Keratinocyte (primary cell): ENCODE measurements around the gene FUOM.
"Not testable (repeated sequence)": the region's sequence is repeated elsewhere in the genome, so short reads cannot be mapped to it uniquely, and the experiment has no call there.

Source experiments
- EZH2 ChIP-seq: IDR thresholded peaks from one replicate; pipeline ENCODE4 v1.6.1; 2012; ENCODE audit warnings: inconsistent platforms, mild to moderate bottlenecking, low read length, moderate library complexity
- TF ChIP-seq, protein P1 (sequence below), 3 experiments: IDR thresholded peaks in 1 of 3; conservative IDR thresholded peaks in 1 of 3; optimal IDR thresholded peaks in 1 of 3; 2 replicates in 2 of 3; 3 replicates in 1 of 3; pipeline versions ENCODE3 to v1.5.1; 2011; ENCODE audit warnings: low read length in 3 of 3, mild to moderate bottlenecking in 3 of 3, moderate library complexity in 2 of 3, control low read depth in 1 of 3, inconsistent platforms in 1 of 3; ENCODE audit not compliant: insufficient read depth in 2 of 3; ENCODE audit errors: extremely low read depth in 1 of 3

DNA sequence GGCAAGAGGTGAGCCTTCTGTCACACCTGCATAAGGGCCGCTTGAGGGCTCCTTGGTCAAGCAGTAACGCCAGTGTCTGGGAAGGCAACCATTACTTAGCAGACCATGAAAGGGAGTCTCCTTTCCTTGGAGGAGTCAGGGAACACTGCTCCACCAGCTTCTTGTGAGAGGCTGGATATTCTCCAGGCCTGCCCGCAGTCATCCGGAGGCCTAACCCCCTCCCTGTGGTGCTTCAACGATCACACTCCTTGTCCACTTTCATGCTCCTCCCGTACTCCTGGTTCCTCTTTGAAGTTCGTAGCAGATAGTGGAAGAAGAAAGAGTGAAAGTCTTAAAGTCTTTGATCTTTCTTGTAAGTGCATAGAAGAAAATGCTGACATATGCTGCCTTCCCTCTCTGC is 9.6 kb upstream of the FUOM start:
- TF ChIP-seq, protein P1, sequence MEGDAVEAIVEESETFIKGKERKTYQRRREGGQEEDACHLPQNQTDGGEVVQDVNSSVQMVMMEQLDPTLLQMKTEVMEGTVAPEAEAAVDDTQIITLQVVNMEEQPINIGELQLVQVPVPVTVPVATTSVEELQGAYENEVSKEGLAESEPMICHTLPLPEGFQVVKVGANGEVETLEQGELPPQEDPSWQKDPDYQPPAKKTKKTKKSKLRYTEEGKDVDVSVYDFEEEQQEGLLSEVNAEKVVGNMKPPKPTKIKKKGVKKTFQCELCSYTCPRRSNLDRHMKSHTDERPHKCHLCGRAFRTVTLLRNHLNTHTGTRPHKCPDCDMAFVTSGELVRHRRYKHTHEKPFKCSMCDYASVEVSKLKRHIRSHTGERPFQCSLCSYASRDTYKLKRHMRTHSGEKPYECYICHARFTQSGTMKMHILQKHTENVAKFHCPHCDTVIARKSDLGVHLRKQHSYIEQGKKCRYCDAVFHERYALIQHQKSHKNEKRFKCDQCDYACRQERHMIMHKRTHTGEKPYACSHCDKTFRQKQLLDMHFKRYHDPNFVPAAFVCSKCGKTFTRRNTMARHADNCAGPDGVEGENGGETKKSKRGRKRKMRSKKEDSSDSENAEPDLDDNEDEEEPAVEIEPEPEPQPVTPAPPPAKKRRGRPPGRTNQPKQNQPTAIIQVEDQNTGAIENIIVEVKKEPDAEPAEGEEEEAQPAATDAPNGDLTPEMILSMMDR (optimal IDR thresholded peaks at IDR 0.05 in 1 of 3, IDR thresholded peaks at IDR 0.05 in 1 of 3, conservative IDR thresholded peaks at IDR 0.05 in 1 of 3; ENCODE audit: extremely low read depth in 1 of 3, insufficient read depth in 2 of 3, low read length in 3 of 3), result not testable (repeated sequence)
- not testable (repeated sequence) for TF ChIP-seq EZH2
